Fibroblast of peridontal ligament (primary cell): ENCODE results near the gene TMEM219.
"Not testable (repeated sequence)": the region's sequence is repeated elsewhere in the genome, so short reads cannot be mapped to it uniquely, and the experiment has no call there.

Experiments used
- DNase-seq: peaks from one replicate; pipeline ENCODE4 v3.0.0-alpha.2; 2010; ENCODE audit errors: extremely low read depth

Gene TMEM219

DNA sequence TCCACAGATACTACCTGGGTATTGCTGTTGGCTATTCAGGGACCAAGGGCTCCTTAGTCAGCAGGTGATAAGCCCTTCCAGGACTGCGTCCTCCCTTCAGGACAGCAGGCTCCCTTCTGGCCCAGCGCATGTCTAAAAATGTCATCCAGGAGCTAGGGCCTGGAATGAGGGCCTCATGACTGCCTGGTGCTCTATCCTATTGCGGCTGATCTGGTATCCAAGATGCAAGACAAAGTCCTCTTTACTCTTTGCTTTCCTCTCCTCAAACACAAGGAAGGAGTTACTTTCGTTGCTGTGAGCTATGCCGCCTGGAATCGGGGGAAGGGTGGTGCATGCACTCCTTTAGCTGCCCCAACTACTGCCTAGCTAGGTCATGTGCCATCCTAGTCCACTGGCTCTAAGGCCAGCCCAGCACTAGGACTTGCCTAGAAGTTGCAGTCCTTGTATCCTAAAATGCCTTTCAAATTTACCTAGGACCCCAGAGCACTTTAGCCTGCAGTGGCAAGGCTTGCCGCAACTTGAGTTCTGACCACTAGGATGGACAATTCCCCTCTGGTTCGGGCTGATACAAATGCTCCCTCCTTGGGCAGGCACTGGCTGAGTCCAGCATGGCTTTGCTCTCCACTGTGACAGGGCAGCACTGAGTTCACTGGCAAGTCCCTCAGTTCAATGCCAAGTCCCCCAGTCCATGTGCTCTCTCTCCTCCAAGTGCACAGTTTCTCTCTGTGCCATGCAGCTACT, 10.1 kb upstream of the TMEM219 start:
- DNase-seq, result no peak

DNA sequence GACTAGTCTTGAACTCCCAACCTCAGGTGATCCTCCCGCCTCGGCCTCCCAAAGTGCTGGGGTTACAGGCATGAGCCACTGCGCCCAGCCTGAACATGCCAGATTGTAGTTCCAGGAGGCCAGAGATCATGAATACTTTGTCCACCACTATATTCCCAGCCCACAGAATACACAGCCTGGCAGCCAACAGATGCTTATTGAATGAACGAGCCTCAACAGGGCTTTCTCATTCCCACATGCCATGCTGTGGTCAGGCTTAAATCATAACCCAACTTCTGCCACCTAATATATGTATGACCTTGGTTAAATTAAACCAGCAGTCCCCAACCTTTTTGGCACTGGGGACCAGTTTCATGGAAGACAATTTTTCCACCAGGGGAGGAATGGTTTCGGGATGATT, 3.1 kb upstream of the TMEM219 start:
- DNase-seq, result no peak

DNA sequence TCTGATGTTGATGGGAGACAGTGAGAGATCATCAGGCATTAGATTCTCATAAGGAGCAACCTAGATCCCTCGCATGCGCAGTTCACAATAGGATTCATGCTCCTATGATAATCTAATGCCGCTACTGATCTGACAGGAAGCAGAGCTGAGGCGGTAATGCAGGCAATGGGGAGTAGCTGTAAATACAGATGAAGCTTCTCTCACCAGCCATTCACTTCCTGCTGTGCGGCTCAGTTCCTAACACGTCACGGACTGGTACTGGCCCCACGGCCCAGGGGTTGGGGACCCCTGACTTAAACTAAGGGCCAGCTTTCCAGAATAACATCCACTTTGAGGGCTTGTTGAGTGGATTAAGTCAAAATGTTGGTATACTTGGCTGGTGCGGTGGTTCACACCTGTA, 2.6 kb upstream of the TMEM219 start:
- DNase-seq, result no peak

DNA sequence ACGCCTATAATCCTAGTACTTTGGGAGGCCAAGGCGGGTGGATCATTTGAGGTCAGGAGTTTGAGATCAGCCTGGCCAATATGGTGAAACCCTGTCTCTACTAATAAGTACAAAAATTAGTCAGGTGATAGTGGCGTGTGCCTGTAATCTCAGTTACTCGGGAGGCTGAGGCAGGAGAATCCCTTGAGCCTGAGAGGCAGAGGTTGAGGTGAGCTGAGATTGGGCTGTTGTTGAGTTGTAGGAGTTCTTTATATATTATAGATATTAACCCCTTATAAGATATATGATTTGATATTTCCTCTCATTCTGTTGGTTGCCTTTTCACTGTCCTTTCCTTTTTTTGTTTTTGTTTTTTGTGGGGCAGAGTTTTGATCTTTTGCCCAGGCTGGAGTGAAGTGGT, 2.1 kb upstream of the TMEM219 start:
- DNase-seq, result not testable (repeated sequence)

DNA sequence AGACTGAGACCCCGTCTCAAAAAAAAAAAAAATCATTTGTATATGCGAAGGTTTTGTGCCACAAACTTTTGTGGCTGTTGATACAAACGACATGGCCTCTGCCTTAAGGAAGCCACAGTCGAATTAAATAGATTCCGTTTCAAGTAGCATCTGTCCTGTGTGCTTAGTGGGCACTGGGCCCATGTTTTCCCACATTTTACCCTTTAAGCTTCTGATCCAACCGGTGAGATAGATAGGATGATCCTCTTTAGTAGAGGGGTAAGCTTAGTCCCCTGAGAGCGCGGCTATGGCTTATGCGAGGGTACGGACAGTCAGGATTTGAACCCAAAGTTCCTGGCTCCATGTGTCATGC, 776 bp upstream of the TMEM219 start:
- no peak for DNase-seq

DNA sequence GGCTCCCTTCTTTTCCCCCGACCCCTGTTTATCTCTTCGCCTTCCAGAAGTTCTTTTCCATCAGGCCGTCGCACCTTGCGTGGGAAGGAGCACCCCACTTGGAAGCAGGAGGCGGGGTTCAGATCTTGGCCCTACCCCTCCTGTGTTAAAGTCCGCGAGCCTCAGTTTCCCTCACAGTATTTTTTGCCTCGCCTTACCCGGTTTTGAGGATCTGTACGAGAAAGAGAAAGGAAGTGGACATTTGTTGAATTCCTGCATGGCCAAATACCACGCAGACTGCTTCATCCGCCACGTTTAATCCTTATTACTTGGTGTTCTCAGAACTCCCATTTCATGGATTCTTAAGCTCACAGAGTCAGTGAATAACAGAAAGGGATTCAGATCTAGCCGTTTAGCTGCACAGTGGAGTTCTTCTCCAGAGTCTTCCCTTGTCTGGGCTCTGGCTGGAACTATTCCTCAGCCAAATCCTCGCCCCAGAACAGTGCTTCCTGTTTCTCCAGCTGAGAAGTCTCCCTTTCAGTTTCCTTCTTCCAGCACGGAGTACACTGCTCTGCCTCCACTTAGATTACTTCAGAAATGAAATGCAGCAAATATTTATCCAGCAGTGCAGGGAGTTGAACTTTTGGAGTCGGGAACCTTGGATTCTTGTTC, 590 bp downstream of the TMEM219 start:
- DNase-seq, result peak; percentile 58

DNA sequence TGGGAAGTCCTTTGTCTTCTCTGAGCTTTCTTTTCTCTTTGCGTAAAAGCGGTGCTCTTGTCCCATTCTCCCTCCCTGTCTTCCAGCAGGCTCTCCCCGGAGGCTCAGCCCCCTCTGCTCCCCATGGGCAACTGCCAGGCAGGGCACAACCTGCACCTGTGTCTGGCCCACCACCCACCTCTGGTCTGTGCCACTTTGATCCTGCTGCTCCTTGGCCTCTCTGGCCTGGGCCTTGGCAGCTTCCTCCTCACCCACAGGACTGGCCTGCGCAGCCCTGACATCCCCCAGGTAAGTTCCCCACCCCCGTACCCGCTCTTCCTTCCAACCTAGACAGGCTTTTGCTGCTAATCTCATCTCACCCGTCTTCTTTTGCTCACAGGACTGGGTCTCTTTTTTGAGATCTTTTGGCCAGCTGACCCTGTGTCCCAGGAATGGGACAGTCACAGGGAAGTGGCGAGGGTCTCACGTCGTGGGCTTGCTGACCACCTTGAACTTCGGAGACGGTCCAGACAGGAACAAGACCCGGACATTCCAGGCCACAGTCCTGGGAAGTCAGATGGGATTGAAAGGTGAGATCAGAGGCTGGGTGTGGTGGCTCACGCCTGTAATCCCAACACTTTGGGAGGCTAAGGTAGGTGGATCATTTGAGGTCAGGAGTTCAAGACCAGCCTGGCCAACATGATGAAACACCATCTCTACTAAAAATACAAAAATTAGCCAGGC, 1.3 kb downstream of the TMEM219 start:
- DNase-seq, result no peak

GRCh38 chr16:29968205-29968604, 6.3 kb downstream of the TMEM219 start:
- no peak for DNase-seq

- DNase-seq, result no peak
Observed at GRCh38 chr16:29971304-29971703, 9.4 kb downstream of the TMEM219 start.

GRCh38 chr16:29972500-29972899, 10.6 kb downstream of the TMEM219 start:
- DNase-seq, result no peak

DNA sequence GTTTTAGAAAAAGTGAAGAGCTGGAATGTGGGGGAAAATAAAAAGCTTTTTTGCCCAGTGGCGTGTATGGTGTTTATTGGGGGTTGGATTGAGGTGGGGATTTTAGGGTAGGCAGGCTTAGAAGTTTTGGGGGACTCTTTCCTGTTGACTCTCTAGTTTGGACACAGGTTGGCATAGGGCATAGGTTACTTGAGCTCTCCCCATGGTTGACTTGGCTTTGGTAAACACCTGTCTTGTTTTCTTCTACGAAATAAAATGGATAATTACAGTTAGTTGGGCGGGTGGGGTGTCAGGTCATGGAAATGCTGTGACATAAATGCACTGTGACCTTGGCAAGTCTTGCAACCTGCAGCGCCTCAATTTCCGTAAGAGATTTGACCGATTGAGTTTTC, 11.1 kb downstream of the TMEM219 start:
- no peak for DNase-seq

DNA sequence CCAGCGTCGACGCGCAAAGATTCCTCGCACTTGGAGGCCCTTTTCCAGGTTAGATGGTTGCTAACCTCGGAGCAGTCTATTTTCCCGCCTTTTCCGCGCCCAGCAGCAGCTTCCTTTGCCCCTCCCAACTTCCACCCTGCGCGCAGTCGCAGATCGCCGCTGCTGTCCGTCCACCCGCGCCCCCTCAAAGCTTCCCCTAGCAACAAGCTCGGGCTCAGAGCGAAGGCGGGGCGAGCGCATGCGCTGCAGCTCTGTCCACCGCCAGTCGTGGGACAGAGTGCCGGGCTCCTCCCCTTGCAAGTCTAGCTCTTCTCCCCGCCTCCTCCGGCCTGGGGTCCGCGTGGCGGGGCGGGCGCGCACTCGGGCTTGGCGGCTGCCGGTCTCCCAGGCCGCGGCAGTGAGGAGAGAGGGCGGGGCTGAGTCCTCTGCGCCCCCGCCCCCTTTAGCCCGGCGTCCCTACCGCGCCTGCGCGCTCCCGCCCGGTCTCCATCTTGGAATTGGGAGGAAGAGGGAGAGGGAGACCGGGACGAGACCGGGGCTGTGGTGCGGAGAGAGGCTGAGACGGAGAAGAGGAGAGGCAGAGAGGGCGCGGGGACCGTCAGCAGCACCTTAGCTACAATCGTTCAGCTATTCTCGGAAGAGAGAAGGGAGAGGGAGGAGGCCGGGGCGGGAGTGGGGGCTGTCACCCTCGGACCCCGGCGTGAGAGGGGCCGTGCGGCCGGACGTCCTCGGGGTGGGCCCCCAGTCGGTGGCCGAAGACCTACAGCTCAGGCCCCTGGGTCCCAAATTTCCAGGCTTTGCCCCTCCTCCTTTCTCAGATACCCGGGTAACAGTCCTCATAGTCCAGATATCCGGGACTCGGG, 11.7 kb downstream of the TMEM219 start, which contains the start of gene TAOK2:
Gene TAOK2 (plus strand): TSS at position 485 of the 863 bp plus-strand sequence. CDS start 3,905 bp downstream, outside the sequence.
- DNase-seq, result peak; percentile 97

DNA sequence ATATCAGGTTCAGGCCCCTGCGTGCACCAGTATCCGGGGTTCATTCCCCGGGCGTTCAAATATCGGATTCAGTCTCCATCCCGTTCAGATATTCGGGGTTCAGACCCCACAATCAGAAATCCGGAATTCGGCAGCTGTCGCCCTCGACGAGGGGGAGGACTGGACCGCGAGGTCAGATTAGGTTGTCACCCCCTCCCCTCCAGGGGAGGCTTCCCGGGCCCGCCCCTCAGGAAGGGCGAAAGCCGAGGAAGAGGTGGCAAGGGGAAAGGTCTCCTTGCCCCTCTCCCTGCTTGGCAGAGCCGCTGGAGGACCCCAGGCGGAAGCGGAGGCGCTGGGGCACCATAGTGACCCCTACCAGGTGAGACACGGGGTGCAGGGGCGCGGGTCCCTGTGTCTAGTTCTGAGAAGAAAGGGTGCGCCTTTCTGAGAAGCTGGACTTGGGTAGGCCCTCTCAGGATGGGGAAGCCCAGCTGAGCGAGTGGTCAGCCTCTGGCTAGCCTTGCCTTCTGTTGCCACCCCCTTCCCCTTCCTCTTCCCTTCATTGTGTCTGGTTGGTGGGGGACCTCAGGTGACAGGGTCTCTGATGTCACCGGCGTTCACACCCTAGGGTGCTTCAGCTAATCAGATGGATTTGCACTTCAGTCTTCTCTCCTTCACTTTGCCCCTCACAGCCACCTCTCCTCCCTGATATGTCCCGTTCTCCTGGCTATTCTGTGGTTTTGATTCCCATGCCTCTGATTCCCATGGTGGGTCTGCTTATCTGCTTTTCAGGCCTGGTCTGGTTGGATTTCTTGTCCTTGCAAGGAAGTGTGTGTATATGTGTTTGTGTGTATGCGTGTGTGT, 12.6 kb downstream of the TMEM219 start:
- DNase-seq, result no peak

DNA sequence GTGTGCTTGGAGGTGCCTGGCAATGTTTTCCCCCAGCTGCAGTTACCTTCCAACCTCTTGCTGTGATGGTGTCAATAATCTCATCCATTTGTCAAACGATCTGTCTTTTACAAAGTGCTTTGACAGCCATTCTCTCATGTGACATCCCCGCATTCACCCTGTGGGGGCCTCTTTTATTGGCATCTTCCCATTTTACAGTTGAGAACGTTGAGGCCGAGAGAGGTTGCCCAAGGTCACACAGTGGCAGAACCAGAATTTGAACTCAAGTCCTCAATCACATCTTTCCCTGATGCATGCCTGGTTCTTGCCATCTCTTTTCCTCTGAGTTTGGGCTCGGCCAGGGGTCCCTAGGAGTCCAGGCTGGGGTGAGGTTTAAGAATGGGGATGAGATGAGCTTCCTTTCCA, 13.3 kb downstream of the TMEM219 start:
- DNase-seq, result no peak

GRCh38 chr16:29975811-29976511, 14.1 kb downstream of the TMEM219 start:
- peak; percentile 9 for DNase-seq

- no peak for DNase-seq
Observed at GRCh38 chr16:29977063-29977825, 15.4 kb downstream of the TMEM219 start.

GRCh38 chr16:29978081-29978480, 16.2 kb downstream of the TMEM219 start:
- no peak for DNase-seq

DNA sequence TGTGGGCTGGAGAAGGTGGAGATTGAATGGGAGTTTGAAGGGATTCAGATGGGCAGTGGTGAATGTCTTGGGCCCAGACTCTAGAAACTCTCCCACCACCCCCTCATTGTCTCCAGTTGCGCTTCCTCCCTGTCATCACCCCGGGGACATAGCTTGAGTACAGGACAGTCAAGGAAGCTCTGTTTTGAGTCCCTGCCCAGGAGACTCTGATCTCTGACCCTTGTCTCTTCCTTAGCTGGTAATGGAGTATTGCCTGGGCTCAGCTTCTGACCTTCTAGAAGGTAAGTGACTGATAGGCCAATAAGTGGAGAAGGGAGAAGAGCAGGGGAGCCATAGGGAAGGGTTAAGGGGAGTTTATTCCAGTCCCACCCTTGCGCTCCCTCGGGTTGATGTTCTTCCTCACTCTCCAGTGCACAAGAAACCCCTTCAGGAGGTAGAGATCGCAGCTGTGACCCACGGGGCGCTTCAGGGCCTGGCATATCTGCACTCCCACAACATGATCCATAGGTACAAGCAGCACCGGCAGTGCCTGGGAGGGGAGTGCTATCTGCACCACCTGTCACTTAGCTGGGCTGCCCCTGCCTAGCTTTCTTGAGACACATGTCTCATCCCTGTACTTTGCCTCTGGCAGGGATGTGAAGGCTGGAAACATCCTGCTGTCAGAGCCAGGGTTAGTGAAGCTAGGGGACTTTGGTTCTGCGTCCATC, 16.8 kb downstream of the TMEM219 start:
- DNase-seq, result no peak
